ENCODE results near the gene ETV6.

GRCh38 chr12:11929714-11930113 is 280.2 kb downstream of the ETV6 start:
- TF ChIP-seq CTCF (IDR thresholded peaks at IDR 0.05) (no peak), POLR2AphosphoS5 (IDR thresholded peaks at IDR 0.05) (no peak)

Measured in upper lobe of left lung (tissue), 4 donors.